ENCODE results near the gene HTR5A.

DNA sequence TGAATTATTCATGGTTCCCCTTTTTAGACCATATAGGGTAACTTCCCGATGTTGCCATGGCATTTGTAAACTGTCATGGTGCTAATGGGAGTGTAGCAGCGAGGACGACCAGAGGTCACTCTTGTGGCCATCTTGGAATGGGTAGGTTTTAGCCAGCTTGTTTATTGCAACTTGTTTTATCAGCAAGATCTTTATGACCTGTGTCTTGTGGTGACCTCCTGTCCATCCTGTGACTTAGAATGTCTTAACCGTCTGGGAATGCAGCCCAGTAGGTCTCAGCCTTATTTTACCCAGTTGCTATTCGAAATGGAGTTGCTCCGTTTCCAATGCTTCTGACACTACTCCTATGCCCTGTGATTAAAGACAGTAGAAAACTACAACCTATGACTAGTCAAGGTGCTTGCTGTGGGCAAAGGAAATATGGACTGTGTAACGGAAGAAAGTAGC is 48.4 kb upstream of the HTR5A start:
- TF ChIP-seq CREB5 (CRISPR knock-in tag; IDR thresholded peaks at IDR 0.05; ENCODE audit: low read depth) = no peak
- no peak for TF ChIP-seq RARB (CRISPR knock-in tag; IDR thresholded peaks at IDR 0.05)
- no peak for TF ChIP-seq ZNF8 (CRISPR knock-in tag; IDR thresholded peaks at IDR 0.05)
- TF ChIP-seq OSR1 (CRISPR knock-in tag; IDR thresholded peaks at IDR 0.05) = no peak
- TF ChIP-seq ZNF565 (CRISPR knock-in tag; conservative IDR thresholded peaks at IDR 0.05; ENCODE audit: low read depth) = no peak
- TF ChIP-seq ARNTL (CRISPR knock-in tag; IDR thresholded peaks at IDR 0.05; ENCODE audit: borderline replicate concordance, low read depth) = no peak
- no peak for TF ChIP-seq CSRNP3 (CRISPR knock-in tag; IDR thresholded peaks at IDR 0.05)

Data from SK-N-SH treated with all-trans-retinoic acid at 6 μM for 48 hours (cell line).